HAP-1 (cell line): ENCODE data around the gene IGF1R.
"Not testable (repeated sequence)": the region's sequence is repeated elsewhere in the genome, so short reads cannot be mapped to it uniquely, and the experiment has no call there.

ENCODE experiments used
- DNase-seq, 2 experiments: peaks; one replicate each; pipeline ENCODE4 v3.0.0-alpha.2; 2016 to 2020; ENCODE audit warnings: low spot score in 2 of 2
- H3K27me3 ChIP-seq: fragments of 250-450 bp; sonication (Bioruptor Pico); 2 replicates; pipeline ENCODE4 v1.5.1; 2020; ENCODE audit warnings: low read depth, mild to moderate bottlenecking, moderate library complexity
- H3K36me3 ChIP-seq: fragments of 250-450 bp; sonication (Bioruptor Pico); replicated peaks from 2 replicates; pipeline ENCODE4 v1.5.1; 2020; ENCODE audit warnings: mild to moderate bottlenecking
- H3K4me1 ChIP-seq: fragments of 250-450 bp; sonication (Bioruptor Pico); 2 replicates; pipeline ENCODE4 v1.5.1; 2020; ENCODE audit warnings: mild to moderate bottlenecking
- H3K4me3 ChIP-seq: fragments of 250-450 bp; sonication (Bioruptor Pico); 2 replicates; pipeline ENCODE4 v1.5.1; 2020; ENCODE audit warnings: mild to moderate bottlenecking, moderate library complexity
- H3K9me3 ChIP-seq: fragments of 250-450 bp; sonication (Bioruptor Pico); 2 replicates; pipeline ENCODE4 v1.5.1; 2020; ENCODE audit warnings: mild to moderate bottlenecking, moderate library complexity
- in situ Hi-C: fragments of 300-500 bp; cut with MboI; formaldehyde crosslinking; loops from 3 replicates; pipeline ENCODE4 v1.14.3; 2020; ENCODE audit warnings: low sequenced_read_pairs, inconsistent platforms, mixed read lengths

Gene IGF1R

GRCh38 chr15:98958076-98958475 lies 309.7 kb downstream of the IGF1R start:
- H3K36me3 ChIP-seq: peaks cover 16% of the 10 kb centered on the region
- H3K27me3 ChIP-seq: no peaks in the 10 kb centered on the region
- in situ Hi-C loops: no loop called here

DNA sequence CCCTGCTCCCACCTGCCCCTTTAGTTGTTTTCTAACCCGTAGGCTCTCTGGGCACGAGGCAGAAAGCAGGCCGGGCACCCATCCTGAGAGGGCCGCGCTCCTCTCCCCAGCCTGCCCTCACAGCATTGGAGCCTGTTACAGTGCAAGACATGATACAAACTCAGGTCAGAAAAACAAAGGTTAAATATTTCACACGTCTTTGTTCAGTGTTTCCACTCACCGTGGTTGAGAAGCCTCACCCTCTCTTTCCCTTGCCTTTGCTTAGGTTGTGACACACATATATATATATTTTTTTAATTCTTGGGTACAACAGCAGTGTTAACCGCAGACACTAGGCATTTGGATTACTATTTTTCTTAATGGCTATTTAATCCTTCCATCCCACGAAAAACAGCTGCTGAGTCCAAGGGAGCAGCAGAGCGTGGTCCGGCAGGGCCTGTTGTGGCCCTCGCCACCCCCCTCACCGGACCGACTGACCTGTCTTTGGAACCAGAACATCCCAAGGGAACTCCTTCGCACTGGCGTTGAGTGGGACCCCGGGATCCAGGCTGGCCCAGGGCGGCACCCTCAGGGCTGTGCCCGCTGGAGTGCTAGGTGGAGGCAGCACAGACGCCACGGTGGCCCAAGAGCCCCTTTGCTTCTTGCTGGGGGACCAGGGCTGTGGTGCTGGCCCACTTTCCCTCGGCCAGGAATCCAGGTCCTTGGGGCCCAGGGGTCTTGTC lies 310.7 kb downstream of the IGF1R start:
- no peaks in the 10 kb centered on the region for H3K4me1 ChIP-seq
- DNase-seq: no peak
- in situ Hi-C loops: no loop called here
- no peaks in the 10 kb centered on the region for H3K9me3 ChIP-seq
- no peak overlapping the region for H3K4me3 ChIP-seq
- H3K27me3 ChIP-seq: no peaks in the 10 kb centered on the region
- peaks cover 16% of the 10 kb centered on the region for H3K36me3 ChIP-seq

More at GRCh38 chr15:98958076-98958475, 309.7 kb downstream of the IGF1R start:
- H3K4me3 ChIP-seq: no peak overlapping the region
- DNase-seq: no peak
- H3K9me3 ChIP-seq: no peaks in the 10 kb centered on the region
- no peaks in the 10 kb centered on the region for H3K4me1 ChIP-seq

GRCh38 chr15:98959640-98960007 lies 311.3 kb downstream of the IGF1R start:
- H3K9me3 ChIP-seq: no peaks in the 10 kb centered on the region
- in situ Hi-C loops: no loop called here
- H3K4me1 ChIP-seq: no peaks in the 10 kb centered on the region
- no peak overlapping the region for H3K4me3 ChIP-seq
- H3K36me3 ChIP-seq: peaks cover 16% of the 10 kb centered on the region
- DNase-seq: no peak
- H3K27me3 ChIP-seq: no peaks in the 10 kb centered on the region

- H3K27me3 ChIP-seq: no peaks in the 10 kb centered on the region
- in situ Hi-C loops: no loop called here
These were observed 312.3 kb downstream of the IGF1R start for GRCh38 chr15:98960555-98961050.

DNA sequence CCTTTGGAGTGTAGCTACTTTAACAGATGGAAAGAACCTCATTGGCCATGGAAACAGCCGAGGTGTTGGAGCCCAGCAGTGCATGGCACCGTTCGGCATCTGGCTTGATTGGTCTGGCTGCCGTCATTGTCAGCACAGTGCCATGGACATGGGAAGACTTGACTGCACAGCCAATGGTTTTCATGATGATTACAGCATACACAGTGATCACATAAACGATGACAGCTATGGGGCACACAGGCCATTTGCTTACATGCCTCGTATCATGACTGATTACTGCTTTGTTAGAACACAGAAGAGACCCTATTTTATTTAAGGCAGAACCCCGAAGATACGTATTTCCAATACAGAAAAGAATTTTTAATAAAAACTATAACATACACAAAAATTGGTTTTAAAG lies 315.1 kb downstream of the IGF1R start:
- Histone ChIP-seq H3K9me3 (no peaks in the 10 kb centered on the region), H3K27me3 (no peaks in the 10 kb centered on the region), H3K36me3 (peaks cover 4% of the 10 kb centered on the region; the same call in 1 of the 2 replicates), H3K4me3 (no peak overlapping the region), H3K4me1 (no peaks in the 10 kb centered on the region)
- DNase-seq: no peak
- in situ Hi-C loops: no loop called here

More at GRCh38 chr15:98960555-98961050, 312.3 kb downstream of the IGF1R start:
- no peak for DNase-seq
- no peak overlapping the region for H3K4me3 ChIP-seq
- peaks cover 16% of the 10 kb centered on the region for H3K36me3 ChIP-seq
- no peaks in the 10 kb centered on the region for H3K9me3 ChIP-seq
- no peaks in the 10 kb centered on the region for H3K4me1 ChIP-seq

GRCh38 chr15:98964466-98965133 lies 316.3 kb downstream of the IGF1R start:
- Histone ChIP-seq H3K36me3 (peaks cover 4% of the 10 kb centered on the region; the same call in 1 of the 2 replicates), H3K4me3 (no peak overlapping the region), H3K9me3 (no peaks in the 10 kb centered on the region), H3K27me3 (no peaks in the 10 kb centered on the region), H3K4me1 (no peaks in the 10 kb centered on the region)
- DNase-seq: no peak
- in situ Hi-C loops: no loop called here

- H3K9me3 ChIP-seq, H3K4me1 ChIP-seq, DNase-seq, H3K27me3 ChIP-seq, H3K4me3 ChIP-seq, in situ Hi-C loops, H3K36me3 ChIP-seq: not testable (repeated sequence)
These were observed 316.8 kb downstream of the IGF1R start for GRCh38 chr15:98965134-98965491.

DNA sequence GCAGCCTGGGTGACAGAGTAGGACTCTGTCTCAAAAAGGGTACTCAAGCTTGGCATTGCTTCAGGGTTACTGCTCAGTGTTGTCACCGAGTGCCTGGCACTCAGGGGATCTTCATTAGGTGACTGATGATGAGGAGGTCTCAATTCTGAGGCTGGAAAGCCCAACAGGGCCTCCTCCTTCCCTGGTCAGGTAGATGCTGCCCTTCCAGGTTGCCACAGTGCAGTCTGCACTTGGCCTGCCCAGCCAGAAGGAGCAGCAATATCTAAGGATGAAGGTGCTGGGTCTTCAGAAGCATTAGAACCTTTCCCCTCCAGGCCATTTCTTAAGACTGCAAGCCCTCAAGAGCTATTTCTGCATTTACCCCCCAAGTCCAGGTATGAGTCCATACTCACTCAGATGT lies 317.3 kb downstream of the IGF1R start:
- Histone ChIP-seq H3K27me3 (no peaks in the 10 kb centered on the region), H3K36me3 (peaks cover 4% of the 10 kb centered on the region; the same call in 1 of the 2 replicates), H3K4me3 (no peak overlapping the region), H3K9me3 (no peaks in the 10 kb centered on the region), H3K4me1 (peaks cover 4% of the 10 kb centered on the region; the same call in 1 of the 2 replicates)
- in situ Hi-C loops: no loop called here
- DNase-seq: no peak

DNA sequence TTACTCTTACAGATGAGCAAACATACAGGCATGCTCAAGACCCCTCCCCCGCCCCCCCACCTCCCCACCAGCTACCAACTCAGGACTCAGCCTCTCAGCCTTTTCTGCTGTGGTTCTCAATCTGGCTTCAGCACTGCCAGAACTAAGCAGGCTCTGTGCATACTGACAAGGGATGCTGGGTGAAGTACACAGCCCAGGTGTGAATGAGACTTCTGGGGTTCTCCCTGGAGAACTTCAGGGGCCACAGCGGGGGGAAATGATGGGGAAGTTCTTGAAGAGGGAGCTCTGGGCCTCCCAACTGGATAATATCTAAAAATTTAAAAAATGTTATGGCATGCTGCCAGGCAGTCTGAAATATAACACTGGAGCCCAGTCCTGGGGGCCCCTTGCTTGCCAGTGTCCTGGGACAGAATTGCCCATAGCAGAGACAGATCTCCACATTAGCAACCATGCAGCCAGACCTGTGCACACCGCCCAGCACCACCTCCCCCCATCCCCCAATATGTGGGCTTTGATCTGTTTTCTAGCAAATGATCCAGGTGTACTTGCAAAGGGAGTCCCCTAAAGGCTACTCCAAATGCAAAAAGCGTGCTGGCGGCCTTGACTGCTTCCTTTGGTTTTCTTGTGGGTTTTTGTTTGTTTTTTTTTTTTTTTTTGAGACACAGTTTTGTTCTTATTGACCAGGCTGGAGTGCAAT lies 317.9 kb downstream of the IGF1R start:
- in situ Hi-C loops: no loop called here
- H3K4me3 ChIP-seq: no peak overlapping the region
- H3K36me3 ChIP-seq: peaks cover 4% of the 10 kb centered on the region; the same call in 1 of the 2 replicates
- H3K9me3 ChIP-seq: no peaks in the 10 kb centered on the region
- no peaks in the 10 kb centered on the region for H3K27me3 ChIP-seq
- no peak for DNase-seq
- peaks cover 4% of the 10 kb centered on the region; the same call in 1 of the 2 replicates for H3K4me1 ChIP-seq

GRCh38 chr15:98967096-98967495 lies 318.8 kb downstream of the IGF1R start:
- DNase-seq: no peak
- Histone ChIP-seq H3K9me3 (no peaks in the 10 kb centered on the region), H3K4me1 (peaks cover 4% of the 10 kb centered on the region; the same call in 1 of the 2 replicates), H3K36me3 (no peaks in the 10 kb centered on the region), H3K27me3 (no peaks in the 10 kb centered on the region), H3K4me3 (no peak overlapping the region)
- in situ Hi-C loops: no loop called here

DNA sequence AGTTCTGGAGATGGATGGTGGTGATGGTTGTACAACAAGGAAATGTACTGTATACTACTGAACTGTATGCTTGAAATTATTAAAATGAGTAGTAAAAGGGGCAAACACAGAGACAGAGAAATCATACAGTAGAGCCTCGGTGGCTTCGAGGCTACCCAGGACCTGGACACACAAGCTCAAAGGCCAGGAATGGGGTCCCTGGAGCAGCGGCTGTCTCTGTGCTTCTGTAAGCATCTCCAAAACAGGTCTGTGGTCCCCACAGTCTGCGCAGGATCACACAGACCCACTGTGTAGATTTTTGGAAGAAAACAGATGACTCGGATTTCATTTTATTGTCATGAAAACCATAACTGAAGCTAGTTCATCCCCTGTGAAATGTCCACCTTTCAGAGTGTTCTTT lies 319.6 kb downstream of the IGF1R start:
- Histone ChIP-seq H3K4me3 (no peak overlapping the region), H3K36me3 (no peaks in the 10 kb centered on the region), H3K9me3 (no peaks in the 10 kb centered on the region), H3K27me3 (no peaks in the 10 kb centered on the region), H3K4me1 (peaks cover 4% of the 10 kb centered on the region; the same call in 1 of the 2 replicates)
- no peak for DNase-seq
- in situ Hi-C loops: no loop called here

DNA sequence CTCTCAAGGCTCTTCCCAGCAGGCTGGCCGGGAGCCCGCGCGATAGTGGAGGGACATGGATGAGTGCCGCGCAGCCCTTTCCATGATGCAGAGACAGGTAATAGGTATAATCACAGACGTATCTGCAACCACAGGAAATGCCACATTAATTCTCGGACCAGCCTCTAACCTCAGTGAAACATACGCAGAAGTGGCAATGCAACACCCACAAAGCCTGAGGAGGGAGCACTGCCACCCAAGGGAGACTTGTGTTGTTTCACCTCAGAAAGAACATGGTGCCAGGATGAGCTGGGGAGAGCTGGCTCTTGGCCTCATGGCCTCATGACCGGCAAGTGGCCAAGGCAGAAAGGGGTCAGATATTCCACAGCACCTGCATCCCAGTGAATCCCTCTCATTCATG lies 320.2 kb downstream of the IGF1R start:
- no peaks in the 10 kb centered on the region for H3K36me3 ChIP-seq
- no peak for DNase-seq
- no peak overlapping the region for H3K4me3 ChIP-seq
- H3K4me1 ChIP-seq: peaks cover 4% of the 10 kb centered on the region; the same call in 1 of the 2 replicates
- no peaks in the 10 kb centered on the region for H3K27me3 ChIP-seq
- in situ Hi-C loops: no loop called here
- no peaks in the 10 kb centered on the region for H3K9me3 ChIP-seq

DNA sequence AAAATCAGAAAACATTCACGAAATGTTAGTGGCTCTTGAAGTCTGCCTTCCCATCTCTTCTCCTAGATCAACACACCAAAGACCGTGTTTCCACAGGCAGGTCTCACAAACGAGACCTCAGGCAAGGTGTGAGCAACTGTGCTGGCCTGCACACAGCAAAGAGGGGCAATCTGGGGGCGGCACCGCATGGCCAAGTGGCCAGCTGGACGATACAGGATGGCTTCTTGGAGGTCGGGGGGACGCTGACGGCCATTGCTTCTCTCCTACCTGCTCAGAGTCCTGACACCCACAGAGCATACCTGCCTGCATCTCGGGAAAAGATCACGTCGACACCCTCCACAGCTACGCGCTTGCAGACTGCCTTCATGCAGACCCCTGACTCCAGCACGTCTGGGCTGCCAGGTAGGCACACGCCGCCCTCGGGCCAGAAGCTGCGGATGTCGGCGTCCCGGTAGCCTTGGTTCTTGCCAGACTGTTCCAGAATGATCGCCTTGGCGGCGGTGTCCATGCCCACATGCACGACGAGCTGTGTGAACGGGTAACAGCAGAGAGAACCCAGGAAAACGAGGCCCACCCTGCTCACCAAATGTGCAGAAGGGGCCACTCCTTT lies 320.9 kb downstream of the IGF1R start:
- in situ Hi-C loops: no loop called here
- H3K36me3 ChIP-seq: no peaks in the 10 kb centered on the region
- no peak for DNase-seq
- no peak overlapping the region for H3K4me3 ChIP-seq
- H3K9me3 ChIP-seq: no peaks in the 10 kb centered on the region
- no peaks in the 10 kb centered on the region for H3K27me3 ChIP-seq
- peaks cover 4% of the 10 kb centered on the region; the same call in 1 of the 2 replicates for H3K4me1 ChIP-seq
